Kidney capillary endothelial cell (primary cell): Measurements from ENCODE around the gene COLEC11.
"Not testable (repeated sequence)": the region's sequence is repeated elsewhere in the genome, so short reads cannot be mapped to it uniquely, and the experiment has no call there.

Experiments used
- DNase-seq: peaks from one replicate; pipeline ENCODE4 v3.0.0-alpha.2; 2018; ENCODE audit warnings: low spot score

The COLEC11 gene

DNA sequence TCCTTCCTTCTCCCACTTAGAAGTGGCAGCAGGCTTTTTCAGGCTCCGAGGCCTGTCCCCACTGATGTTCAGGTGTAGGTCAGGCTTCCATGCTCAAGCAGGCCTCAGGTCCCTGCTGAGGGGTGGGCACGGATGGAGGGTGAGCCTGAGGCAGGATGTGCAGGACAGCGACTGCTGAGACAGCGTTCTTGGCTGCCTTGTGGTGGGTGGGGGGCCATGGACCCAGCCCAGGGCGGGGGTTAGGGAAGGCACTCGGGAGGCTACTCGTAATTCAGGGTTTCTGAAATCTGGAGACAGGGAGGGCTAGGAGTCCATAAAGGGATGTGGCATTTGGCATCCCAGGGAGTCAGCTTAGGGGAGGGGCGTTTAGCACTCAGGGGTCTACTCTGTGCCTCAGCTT lies 30.3 kb downstream of the COLEC11 start:
- DNase-seq, result no peak

DNA sequence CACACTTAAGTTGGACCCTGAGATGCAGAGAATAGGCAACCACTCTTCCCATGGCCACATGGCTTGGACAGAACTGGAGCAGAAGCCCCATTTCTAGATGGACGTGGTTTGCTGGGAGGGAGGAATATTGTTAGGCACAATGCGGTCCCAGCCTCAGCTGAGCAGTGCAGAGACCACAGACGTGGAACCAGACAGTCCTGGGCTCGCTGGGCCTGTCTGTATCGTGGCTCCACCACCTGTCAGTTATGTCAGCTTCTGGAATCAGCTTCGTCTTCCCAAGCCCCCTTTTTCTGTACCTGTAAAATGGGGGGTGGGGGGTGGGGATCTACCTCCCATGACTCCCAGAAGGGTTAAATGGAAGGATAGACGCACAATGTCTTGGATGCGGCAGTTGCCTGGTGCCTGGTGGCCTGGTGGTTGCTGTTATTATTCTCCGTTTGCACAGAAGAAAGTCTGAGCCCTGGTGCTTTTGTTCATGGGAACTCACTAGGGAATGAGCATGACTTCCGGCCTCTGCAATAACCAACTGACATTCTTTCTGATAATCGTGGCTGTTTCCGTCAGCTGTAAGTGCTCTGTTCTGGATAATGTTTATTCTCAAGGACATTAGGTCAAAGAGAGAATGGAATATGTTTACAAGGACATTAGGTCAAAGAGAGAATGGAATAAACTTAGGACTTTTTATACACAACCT lies 31.4 kb downstream of the COLEC11 start:
- peak; percentile 6 for DNase-seq

DNA sequence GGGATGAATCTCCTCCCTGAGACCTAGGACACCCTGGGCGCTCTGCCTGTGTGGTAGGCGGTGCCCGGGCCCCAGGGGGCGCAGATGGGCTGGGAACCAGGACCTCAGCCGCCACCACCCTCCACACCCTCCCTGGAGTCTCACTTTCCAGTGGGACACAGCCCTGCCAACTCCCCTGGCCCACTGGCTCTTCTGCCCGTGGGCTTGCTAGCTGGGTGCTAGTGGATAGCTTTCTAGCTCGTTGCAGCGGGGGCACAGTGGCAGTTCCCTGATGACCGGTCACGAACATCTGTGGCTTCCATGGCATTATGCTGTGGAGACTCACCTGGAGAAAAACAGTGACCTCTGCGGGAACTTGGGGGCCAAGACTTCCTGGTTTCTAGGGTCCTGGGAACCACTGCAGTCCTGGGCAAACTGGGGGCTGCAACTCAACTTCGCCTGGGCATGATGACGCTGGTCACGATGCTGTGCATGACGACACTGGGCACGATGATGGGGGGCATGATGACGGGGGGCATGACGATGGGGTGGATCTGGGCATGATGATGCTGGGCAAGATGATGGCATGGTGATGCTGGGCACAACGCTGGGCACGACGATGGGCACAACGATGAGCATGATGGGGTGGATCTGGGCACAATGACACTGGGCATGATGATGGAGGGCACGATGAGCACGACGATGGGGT lies 32.0 kb downstream of the COLEC11 start:
- no peak for DNase-seq

DNA sequence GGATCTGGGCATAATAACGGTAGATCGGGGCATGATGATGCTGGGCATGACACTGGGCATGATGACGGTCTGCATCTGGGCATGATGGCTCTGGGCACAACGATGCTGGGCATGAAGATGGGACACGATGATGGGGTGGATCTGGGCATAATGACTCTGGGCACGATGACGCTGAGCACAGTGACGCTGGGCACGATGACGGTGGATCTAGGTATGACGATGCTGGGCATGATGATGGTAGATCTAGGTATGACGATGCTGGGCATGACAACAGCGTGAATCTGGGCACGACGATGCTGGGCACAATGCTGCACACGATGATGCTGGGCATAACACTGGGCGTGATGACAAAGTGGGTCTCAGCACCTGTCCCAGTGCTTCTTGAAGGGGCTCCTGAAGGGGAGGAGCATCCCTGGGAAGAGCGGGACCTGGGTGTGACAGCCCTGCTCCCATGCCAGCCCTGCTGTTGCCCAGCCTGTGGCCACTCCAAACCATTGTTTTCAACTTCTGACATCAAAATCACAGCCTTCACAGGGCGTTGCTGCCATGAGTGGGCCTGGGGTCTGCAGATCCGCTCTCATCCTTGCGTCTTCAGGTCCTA lies 32.7 kb downstream of the COLEC11 start:
- no peak for DNase-seq

DNA sequence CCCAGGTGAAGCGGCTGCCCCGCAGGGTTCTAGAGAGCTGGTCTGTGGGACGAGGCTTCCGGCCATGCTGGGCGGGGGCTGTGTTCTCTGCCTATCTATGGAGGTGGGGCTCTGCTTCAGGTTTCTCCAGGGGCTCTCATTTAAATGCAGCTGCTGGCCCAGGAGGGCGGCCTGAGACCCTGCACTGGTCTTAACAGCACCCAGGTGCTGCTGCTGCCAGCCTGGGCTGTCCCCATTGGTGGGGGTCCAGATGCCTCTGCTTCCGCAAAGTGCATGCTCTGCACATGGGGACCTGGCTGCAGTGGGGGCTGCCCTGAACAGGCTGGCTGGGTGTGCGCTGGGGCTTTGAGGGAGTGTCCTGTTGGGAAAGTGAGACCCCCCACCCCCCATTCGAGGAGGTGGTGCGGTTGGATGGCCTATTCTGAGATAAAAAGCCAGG lies 33.3 kb downstream of the COLEC11 start:
- DNase-seq, result no peak

DNA sequence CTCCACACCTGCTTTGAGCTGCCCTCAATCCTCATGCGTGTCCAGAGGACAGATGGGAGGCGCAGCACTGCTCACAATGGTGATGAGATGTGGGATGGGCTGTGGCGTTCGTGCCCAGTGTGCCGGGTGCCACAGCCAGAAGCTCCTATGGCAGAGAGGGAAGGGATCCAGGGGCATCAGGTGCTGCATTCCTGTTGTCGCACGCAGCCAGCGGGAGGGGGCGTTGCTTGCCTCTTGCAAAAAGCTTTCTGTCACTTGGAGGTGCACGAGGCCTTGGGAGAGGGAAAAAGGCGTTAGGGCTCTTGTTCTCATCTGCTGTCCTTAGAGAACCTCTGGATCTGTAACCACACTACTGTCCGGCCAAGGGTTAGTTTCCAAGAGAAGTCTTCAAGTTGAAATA lies 33.9 kb downstream of the COLEC11 start:
- no peak for DNase-seq

DNA sequence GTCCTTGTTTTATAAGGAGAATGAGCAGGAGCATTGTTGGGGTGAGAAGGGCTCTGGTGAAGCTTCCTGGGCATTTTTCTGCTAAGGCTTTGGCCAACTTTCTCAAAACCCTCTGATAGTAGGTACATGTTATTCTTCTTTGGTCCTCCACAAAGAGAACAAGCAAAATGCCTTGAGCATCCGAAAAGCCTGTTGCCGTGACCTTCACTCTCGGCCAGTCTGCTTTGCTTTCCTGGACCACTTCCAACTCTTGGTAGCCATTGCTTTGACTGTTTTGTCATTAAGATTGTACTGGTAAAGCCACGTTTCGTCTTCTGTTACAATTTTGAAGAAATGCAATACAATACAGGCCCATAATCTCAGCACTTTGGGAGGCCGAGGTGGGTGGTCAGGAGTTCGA lies 35.7 kb downstream of the COLEC11 start:
- no peak for DNase-seq

DNA sequence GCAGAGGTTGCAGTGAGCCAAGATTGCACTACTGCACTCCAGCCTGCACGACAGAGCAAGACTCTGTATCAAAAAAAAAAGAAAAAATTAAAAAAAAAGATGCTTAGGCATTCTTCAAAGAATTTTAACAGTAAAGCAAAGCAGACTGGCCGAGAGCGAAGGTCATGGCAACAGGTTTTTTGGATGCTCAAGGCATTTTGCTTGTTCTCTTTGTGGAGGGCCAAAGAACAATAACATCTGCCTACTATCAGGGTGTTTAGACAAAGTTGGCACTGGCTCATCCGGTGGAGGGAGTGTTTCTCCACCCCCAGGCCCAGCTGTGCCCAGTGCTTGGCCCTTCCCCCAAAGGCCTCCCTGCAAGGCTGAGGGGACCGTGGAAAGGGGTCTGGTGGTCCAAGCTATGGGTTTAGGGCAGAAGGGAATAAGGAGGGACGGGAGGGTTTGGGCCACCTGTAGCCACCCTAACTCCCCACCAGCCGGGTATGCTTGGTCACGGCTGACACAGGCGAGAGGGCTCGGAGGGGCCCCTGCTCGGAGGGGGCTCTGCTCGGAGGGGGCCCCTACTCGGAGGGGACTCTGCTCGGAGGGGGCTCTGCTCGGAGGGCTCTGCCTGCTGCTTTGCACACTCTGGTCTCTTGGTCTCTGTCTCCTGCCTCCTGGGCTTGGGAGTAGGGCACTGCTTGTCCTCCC lies 36.4 kb downstream of the COLEC11 start:
- DNase-seq, result no peak

DNA sequence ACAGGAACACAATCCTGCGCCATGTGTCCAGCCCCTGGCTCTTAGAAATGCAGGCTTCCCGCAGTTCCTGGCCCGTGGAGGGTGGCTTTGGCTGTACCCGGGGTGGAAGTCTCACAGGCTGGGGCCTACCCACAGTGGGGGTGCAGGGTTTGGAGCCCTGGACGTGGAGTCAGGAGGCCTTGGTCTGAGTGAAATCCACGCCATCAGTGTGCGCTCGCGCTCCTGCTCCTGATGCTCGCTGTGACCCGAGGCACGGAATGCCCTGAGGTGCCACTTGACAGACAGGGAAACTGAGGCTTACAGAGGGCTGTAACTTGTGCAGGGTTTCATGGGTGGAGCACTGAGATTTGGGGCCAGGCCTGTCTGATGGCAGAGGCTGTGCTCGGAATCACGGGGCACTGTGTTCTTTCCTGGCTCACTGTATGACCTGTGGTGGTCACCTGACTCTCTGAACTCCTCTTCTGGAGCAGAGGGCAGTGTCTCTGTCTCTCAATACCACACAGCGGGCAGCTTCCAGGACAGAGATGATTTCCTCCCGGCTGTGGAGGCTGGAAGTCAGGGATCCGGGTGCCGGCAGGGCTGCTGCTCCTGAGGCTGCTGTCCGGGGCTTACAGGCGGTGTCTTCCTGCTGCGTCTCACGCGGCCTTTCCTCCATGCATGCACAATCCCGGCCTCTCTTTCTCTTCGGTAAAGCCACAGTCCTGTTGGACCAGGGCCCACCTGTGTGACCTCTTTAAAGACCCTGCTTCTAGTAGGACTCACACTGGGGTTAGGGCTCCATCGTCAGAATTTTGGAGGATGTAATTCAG lies 37.1 kb downstream of the COLEC11 start:
- no peak for DNase-seq

DNA sequence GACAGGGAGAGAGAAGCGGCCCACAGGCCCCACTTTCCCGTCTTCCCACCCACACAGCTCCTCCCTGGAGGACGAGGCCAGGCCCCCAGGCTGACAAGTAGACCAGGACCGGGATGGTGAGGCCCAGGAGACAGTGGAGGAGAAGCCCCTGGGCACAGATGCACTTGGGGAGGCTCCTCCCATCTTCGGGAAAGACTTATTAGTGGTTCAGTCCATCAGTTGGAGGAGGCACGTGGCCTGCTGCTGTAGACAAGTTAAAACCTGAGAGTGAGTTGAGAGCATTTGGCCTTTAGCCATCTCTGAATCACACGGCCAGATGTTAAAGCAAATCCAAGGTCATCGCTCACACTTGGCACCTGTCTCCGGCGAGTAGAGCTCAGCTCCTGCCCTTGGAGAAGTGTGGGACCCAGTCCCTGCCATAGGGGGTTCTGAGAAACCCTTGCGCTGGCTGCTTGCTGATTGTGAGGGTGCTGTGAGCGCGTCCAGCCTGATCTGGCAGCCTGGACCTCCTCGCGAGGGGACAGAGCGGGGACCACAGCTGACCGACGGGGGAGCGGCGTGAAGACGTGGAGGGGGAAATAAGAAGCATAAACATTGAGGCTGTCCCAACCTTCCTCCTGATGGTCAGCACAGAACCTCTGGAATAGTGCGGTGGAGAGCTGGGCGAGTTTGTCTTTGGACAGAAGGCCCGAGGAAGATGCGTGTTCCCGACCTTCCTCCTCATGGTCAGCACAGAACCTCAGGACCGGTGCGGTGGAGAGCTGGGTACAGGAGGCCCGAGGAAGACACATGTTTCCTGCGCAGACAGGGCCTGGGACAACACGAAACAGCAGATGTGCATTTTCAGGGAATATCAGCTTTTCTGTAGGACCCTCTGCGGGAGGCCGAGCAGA lies 38.4 kb downstream of the COLEC11 start:
- DNase-seq, result no peak

DNA sequence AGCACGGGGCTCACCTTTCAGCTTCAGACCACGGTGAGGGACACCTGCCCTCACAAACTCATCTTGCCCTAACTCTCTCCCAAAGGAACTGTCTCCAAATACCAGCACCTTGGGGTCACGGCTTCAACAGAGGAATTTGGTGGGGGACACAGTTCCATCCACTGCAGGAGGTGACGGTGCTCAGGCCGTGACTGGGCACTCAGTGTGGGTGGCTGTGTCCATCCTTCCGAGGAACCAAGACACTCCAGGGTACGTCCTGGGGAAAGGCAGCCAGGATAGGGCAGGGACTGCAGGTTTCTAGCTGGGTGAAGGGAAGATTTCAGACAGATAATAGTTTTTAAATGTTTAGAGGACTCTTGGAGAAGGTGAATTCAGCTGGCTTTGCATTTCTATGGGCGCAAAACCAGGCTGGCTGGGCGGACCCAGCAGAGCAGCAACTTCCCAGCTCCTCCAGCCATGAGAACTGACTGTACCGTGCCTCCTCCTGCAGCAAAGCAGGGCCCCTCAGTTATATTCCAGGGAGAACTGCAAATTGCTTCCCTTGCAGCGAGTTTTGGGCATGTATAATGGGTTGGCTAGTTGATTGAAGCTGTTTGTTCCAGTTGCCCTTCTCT lies 39.2 kb downstream of the COLEC11 start:
- DNase-seq, result no peak

DNA sequence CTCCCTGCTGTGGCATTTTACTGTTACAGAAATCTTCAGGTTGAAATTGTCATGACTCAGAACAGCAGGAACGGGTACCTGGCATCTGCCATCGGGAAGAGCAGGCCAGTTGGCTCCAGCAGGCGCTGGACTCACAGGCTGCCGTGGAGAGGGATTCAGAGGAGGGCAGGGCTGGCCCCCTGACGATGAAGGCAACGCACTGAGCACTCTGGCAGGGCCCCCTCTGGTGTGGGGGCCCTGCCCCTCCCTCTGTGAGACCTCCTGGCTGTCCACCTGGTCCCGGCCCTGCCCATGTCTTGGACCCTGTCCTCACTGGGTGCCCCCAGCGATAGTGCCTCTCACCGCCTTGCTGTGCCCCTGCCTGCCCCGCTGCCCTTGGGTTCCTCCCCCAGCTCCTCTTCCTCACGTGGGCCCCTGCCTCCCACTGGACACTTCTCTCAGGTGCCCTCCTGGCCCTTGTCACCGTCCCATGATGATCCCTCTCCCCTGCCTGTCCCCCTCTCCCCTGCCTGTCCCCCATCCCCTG lies 39.7 kb downstream of the COLEC11 start:
- no peak for DNase-seq

DNA sequence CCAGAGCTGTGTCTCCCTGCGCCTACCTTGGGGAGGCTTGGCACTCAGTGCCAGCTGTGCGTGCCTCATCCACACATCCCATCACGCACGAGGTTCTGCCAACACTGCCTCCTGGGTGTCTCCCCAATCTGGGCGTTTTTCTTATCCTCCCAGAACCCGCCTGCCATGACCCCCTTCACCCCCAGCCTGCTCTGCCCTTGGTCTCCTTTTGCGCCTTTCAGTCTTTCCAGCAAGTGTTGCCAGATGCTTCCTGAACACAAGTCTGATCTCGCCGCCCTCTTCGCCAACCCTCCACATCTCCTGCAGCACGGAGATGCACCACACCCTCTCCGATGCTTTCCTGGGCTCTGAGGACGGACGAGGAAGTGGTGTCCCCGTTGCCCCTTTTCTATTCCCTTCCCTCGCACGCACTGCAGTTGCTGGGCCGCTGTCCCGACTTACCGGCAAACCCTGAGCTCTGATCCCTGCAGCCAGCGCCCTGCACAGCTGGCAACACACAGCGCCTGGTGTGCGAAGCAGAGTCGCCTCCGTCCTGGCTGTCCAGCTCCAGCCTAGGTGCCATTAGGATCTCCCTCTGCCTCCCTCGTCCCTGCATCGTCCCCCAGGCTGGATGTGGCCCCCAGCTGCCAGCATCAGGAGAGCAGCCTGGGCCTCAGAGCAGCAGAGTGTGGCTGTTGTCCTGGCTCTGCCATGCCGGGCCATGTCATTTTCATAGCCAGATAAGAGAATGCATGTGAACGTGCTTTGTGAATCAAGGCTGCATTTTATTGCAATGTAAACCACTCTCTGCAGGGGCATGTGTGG lies 40.5 kb downstream of the COLEC11 start:
- DNase-seq, result no peak

DNA sequence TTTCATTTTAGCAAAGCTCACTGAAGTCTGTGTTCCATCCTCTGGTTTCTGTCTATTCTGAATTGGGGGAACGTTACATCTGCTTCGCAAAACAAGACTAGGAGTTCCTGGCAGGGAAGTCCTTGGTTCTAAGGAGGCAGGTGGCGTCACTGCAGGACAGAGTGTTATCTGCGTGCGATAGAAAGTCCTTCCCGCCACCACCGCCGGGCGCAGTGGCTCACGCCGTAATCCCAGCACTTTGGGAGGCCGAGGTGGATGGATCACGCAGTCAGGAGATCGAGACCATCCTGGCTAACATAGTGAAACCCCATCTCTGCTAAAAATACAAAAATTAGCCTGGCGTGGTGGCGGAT lies 41.0 kb downstream of the COLEC11 start:
- DNase-seq, result not testable (repeated sequence)

DNA sequence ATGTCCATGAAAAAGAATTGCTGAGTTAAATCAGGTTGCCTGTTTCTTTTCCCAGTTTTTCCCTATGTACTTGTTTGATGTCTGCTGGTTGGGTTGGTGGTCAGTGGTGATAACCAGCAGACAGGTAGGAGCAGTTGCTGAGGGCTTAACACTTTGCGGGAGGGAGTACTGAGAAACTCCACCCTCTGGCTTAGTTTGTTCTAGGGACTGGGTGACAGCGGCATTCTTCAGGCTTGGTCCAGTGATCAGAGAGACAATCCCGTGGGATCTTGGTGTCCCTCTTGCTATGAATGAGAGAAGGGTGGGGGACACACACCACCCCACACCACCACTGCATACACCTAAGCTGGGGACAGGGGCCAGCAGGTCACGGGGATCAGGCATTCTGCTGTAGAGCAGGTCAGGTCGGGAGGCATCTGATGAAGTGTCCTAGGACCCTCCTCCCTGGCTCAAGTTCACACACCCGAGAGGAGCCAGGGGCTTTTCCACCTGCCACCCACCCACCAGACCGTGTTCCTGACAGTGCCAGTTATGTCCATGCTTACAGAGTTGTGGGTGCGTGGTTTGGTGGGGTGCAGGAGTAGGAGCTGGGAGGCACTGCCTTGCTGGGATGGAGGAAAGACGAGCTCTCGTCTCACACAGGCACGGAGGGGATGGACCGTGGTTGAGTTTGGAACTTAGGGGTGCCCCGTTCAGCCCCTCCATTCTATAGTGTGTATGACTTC lies 41.8 kb downstream of the COLEC11 start:
- no peak for DNase-seq

DNA sequence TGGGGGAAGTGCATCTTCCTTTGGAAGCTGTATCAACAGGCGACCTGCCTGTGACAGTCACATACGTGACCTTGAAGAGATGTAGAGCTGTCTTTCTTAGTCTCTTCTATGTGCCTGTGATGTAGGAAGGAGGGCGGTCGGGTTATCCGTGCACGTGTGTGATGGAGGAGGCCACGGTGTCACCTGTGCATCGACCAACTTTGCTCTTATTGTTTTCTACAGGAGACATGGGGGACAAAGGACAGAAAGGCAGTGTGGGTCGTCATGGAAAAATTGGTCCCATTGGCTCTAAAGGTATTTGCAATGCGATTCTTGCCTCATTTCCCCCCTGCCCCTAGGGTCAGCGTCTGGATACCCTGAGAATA lies 42.4 kb downstream of the COLEC11 start:
- DNase-seq, result no peak

DNA sequence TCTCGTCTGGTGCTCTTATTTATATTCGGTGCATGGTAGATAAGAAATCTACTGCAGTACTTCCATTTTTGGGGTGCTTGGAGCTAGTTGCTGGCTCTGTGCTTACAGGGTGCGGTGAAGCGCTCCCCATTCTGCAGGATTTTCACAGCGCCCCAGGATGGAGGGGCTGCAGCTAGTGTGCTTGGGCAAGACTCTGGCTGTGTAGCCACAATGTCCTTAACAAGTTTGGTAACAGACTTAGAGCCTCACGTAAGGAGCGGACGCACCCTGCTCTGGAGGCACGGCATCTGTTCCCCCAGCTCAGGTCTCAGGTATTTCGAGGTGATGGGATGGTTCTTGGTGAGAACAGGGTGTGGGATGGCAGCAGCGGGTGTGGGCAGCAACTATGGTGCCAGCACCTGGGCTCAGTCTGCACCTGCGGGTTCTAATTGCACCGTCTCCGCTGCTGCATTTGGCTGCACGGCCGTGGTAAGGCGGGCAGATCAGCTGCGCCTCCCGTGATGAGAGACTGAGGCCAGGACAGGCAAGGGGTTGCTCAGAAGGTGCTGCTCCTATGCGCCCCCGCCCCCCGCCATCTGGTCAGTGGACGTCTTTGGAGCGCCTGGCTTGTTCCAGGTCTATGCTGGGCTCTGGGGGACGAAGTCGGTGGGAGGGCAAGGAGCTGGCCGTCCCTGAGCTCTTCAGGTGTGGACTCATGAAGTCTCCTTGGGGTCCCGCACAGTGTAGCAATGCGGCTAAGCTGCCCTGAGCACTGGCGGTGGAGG lies 43.0 kb downstream of the COLEC11 start:
- no peak for DNase-seq

DNA sequence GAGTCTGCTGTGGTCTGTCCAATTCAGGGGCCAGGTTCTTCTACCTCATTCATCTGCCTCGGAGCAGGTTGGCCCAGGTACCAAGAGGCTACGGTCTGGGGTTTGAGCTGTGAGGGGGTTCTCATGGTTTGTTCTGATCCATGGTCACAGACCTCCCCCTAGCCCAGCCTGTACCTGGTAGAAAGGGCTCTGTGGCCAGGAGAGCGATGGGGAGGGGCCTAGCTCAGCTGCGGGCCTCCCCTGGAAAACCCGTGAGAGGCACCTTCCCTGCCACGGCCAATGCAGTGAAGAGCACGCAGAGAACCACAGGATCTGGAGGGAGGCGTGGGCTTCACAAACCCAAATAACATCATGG lies 43.5 kb downstream of the COLEC11 start:
- no peak for DNase-seq
